ENCODE measurements around the gene ANKLE1. TPM values are rescaled to one million over a fixed set of nuclear protein-coding genes. Genes with fewer than 3 reads are reported as not detected.
A peak's percentile ranks its signal among the peaks of the same experiment; 100 is the strongest.

ANKLE1 gene
- total RNA-seq, 2 donors from 2014 or later: 0.22 to 0.67 TPM

DNA sequence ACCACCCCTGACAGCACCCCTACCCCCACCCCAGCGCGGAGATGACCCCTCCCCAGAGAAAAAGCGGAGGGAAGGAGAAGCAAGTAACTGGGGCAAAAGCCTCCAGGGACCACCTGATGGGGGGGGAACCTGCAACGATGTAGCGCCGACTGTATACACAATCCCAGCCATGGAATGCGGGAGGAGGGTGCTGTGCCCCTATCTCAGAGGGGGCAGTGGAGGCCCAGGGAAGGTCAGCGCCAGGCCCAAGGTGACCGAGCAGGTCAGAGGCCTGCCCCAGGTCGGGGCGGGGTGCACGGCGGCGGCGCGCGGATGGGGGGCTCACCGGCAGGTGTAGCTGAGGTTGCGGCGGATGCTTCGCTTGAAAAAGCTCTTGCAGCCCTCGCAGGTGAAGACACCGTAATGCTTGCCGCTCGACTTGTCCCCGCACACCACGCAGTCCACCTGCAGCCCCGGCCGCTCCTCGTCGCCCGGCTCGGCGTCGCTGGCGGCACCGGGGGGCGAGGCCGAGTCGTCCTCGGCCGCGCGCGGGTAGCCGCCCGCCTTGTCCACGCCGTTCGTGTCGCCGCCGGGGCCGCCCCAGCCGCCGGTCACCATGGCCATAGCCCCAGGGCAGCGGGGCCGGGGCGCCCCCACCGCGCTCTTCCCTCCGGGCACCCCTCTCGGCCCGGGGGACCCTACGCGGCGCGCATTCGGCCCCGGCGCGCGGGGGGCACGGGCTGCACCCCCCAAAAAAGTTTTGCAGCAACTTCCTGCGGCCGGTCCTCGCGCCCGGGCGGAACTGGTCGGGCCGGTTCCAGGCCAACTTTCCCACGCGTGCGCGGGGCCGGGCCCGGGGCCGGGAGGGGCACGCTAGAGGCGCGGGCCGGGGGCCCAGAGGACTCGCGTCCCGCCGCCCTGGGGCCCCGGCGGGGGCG lies 36.8 kb upstream of the ANKLE1 start:
- intact Hi-C loops (cut with DNase I, micrococcal nuclease): no loop called here
- DNase-seq: peak in 1 of 2 donors; percentile 56
- no peak for ATAC-seq

DNA sequence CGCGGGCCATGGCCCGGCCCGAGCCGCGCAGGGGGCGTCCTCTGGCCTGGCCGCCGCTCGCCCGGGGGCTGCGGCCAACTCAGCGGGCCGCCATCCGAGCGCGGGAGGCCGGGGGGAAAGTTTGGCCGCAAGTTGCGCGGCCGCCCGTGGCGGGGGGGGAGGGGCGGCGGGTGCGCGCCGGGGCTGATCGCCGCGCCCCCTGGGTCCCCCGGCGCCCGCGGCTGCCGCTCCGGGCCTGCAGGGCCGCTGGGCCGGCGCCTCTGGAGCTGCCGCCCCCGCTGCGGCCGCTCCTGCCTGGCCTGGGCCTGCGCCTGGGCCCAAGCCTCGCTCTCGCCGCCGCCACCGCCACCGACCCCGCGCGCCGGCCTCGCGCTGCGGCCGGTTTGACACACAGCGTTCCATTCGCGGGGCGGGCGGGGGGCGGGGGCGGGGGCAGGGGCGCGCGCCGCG lies 36.1 kb upstream of the ANKLE1 start, which contains the start of gene NR2F6:
NR2F6 (minus strand) TSS at position 385 of the 450 bp plus-strand sequence. CDS start 699 bp downstream, outside the sequence.
- DNase-seq: no peak
- no peak for ATAC-seq
- intact Hi-C loops (cut with DNase I, micrococcal nuclease): no loop called here

DNA sequence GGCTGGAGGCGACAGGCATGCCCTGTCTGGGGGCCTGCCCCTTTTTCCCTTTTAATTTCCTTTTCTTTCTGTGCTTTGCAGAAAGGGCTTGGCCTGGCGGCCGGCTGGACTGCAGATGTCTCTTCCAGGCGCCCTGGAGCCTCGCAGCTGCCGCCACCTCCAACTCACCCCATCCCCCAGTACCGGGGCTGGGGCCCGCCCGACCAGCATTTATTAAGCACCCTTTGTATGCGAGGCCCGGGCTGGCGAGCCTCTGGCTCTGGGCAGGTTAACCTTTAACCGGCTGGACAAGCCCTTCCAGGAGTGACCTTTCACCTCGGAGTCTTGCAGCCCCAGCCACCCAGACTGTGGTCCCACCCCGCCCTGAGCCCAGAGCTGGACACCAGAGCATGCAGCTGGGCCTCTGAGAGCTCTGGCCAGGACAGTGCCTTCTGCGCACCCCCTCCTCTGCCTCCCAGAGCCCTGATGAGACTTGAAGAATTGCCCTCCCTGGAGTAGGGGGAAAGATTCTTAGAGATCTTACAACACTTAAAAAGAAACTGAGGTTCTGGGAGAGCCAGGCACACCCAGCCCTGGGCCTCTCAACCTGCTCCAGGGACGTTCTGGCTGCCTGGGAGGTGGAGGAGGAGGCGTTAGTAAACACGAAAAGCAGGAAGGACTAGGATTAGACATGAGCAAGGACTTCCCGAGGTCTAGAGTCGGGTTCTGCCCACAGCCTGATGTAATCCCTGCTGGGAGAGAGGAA lies 34.8 kb upstream of the ANKLE1 start:
- DNase-seq (peak; percentile 72 to 75), ATAC-seq (peak; percentile 41)
- intact Hi-C loops (cut with DNase I, micrococcal nuclease): no loop called here

DNA sequence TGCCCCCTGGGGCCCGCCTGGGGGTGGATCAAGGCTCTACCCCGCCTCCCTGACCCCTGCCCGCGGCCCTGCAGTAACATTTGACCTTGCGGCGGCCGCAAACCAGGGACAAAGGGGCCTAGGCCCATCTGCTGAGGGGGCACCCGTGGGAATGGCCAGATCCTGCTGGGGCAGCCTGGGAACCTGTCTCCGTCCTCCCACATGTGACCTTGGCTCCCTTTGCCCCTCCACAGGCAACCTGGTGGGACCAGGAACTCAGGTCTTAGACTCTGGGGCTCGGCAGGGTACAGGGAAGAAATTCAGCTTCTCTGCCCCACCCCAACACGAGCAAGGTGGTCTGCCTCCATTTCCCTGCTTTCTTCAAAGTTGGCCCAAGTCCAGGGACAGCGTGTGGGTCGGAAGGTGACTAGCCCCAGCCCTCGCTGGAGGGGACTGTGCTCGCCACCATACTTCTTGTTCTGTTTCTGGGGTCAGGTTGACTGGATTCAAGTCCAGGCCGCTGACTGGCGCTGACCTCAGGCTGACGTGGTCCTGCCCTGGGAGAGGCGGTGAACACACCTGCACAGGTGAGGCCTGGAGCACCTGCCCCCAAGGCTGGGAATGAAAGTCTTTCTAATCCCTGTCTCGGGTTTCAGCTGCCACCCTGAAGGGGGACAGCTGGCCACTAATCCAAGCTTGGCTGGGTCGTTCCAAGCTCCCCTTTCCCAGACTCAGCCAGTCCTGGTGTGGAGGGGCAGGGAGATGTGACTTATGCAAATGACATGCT lies 33.5 kb upstream of the ANKLE1 start:
- DNase-seq: peak; percentile 63 to 78

DNA sequence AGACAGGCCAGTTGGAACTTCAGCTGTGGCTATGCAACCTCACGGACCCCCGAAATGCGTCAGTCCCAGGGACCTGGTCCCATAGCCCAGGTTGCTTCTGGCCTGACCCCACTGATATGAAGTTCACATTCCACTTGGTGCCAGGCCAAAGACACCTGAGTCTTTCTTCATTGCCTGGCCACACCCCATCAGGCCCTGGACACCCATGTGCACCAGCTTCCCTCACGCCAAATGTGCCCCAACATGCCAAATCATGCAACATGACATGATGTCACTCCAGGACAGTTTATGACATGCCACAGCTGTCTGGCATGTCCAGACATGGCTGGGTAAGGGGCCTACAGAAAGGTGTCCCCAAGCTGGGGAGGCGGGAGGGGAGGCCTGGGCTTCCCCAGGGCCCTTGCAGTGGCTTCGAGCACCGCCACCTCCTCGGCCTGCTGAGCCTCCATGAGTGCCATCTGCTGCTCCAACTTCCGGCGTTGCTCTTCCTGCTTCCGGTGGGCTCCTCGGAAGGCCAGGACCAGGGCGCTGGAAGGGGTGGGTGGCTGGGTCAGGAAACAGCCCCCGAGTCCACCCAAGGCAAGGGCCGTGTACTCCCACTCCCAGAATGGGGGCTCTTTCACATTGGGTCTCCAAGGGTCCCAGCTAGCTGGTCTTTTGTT lies 31.7 kb upstream of the ANKLE1 start:
- intact Hi-C loops (cut with DNase I, micrococcal nuclease): no loop called here
- ATAC-seq (peak; percentile 36), DNase-seq (peak in 1 of 2 donors; percentile 80)

More for the DNA sequence above, 33.5 kb upstream of the ANKLE1 start:
- peak; percentile 21 for ATAC-seq
- intact Hi-C loops (cut with DNase I, micrococcal nuclease): no loop called here

DNA sequence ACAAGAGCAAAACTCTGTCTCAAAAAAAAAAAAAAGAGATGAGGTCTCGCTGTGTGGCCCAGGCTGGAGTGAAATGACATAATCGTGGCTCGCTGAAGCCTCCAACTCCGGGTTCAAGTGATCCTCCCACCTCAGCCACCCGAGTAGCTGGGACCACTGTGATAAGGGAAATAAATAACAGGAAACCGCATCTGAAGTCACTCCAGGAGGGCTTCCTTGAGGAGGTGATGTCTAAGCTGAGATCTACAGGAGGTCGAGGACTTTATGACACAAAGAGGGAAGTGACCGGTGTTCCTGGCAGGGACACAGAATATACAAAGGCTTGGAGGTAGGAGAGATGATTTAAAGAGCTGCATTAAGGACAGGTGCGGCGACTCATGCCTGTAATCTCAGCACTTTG lies 27.1 kb upstream of the ANKLE1 start:
- ATAC-seq (no peak), DNase-seq (no peak)
- intact Hi-C loops (cut with DNase I, micrococcal nuclease): no loop called here

DNA sequence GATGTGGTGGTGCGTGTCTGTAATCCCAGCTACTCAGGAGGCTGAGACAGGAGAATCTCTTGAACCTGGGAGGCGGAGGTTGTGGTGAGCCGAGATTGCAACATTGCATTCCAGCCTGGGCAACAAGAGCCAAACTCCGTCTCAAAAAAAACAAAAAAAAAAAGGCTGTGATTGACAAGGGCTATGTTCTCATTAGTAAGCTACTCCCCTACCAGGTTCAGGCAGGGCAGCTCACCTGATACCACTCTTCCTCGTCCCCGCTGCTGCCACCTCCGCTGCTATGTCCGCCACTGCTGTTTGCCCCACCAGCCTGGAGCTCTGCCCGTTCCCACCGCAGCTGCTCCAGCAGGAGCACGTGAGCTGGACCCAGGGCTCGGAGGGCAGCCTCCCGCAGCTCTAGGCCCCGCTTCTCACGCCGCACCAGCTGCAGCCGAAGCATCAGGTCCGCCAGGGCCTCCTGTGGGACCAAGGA lies 26.5 kb upstream of the ANKLE1 start:
- intact Hi-C loops (cut with DNase I, micrococcal nuclease): no loop called here
- DNase-seq (no peak), ATAC-seq (peak; percentile 63)

DNA sequence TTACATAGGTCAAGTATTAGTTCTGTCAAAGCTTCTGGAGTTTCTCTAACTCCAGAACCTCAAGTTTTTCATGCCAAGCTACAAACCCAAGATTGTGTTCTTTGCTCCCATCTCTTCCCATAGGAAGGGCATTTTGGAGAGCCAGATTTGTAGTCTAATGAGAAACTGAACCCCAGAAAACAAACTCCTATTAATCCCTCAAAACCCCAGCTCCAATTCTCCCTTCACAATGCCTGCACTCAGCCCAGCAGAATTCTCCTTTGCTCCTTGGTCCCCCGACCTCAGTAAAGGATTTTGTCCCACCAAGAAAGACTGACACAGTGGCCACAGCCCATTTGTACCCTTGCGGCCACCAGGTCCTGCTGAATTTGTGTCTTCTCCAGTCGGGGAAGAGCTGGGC lies 25.6 kb upstream of the ANKLE1 start:
- intact Hi-C loops (cut with DNase I, micrococcal nuclease): no loop called here
- ATAC-seq: no peak
- no peak for DNase-seq

DNA sequence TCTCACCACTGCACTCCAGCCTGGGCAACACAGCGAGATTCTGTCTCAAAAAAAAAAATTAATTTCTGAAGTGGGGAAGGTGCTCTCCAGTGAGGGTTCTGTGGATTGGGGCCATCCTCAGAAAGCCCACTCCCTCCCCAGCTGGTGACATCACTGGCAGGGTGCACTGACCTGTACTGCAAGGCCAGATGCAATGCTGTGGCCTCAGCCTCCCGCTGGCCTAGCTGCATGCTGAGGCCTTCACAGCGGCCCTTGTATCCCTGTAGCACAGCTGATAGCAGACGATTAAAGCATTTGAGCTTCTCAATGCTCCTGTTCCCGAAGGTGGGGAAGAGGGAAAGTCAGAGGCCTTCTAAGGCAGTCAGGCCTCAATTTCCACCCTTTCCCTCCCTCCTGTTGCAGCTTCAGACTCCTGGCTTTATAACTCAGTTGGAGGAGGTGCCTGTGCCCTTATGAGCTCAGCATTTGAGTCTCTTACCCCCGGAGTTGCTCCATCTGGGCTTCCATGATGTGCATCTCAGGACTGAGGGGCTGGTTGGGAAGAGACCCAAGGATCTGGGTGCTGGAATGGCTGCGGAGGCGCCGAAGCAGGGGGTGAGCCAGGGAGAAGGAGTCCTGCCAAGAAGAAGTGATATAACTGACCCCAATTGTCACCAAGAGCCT lies 22.5 kb upstream of the ANKLE1 start:
- DNase-seq (no peak), ATAC-seq (no peak)
- intact Hi-C loops (cut with DNase I, micrococcal nuclease): no loop called here

DNA sequence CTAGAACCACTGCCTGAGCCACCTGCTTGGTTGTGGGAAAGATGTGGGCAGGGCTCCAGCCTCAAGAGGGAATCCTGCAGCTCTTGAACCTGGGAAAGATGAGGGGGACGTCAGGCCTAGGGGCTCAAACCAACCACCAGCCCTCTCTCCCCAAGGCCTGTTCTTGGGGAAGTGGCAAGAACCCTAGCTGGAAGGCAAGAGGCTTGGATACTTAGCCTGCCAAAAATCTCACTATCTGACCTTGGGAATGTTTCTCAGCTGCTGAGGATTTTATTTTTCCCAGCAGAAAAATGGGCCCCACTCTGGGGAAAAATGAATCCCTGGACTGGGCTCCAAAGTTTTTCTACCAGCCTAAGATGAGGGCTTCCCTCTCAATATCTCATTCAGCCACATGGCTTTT lies 21.8 kb upstream of the ANKLE1 start:
- no peak for DNase-seq
- intact Hi-C loops (cut with DNase I, micrococcal nuclease): no loop called here
- no peak for ATAC-seq

DNA sequence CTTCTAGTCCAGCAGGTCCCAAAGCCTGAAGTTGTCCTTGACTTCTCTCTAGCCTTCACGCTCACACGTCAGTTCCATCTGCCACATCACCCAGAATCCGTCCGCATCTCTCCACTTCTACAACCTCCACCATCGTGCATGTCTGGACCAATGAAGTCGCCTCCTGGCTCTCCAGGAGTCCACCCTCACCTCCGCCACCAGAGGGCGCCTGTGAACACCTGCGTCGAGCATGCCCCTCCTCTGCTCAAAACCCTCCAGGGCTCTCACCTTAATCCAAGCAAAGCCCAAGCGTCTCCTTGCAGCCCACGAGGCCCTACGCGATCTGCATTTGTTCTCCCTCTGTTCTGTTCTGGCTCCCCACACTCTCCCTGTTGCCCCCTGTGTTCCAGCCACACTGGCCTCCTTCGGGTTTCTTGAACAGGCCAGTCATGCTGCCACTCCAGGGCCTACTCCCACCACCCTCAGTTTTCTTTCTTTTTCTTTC lies 20.8 kb upstream of the ANKLE1 start:
- ATAC-seq (peak; percentile 98), DNase-seq (peak; percentile 83 to 89)
- intact Hi-C loops (cut with DNase I, micrococcal nuclease): no loop called here

DNA sequence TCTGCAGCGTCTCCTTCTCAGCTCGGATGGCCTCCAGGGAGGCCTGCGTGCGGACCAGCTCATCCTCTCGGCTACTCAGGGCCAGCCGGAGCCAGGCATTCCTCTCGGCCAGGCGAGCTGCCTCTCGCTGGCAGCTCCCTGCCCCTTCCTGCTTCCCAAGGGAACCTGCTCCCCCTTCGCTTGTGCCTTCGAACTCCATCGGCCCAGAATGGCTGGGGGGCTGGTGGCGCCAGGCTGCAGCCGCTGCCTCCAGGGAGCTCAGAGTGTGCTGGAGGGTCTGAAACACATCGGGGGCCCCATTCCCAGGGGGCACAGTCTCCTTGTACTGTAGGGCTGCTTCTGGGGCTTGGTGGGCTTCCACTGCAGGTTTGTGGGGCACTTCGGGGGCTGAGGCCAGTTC lies 19.1 kb upstream of the ANKLE1 start:
- ATAC-seq: no peak
- intact Hi-C loops (cut with DNase I, micrococcal nuclease): no loop called here
- DNase-seq: no peak

DNA sequence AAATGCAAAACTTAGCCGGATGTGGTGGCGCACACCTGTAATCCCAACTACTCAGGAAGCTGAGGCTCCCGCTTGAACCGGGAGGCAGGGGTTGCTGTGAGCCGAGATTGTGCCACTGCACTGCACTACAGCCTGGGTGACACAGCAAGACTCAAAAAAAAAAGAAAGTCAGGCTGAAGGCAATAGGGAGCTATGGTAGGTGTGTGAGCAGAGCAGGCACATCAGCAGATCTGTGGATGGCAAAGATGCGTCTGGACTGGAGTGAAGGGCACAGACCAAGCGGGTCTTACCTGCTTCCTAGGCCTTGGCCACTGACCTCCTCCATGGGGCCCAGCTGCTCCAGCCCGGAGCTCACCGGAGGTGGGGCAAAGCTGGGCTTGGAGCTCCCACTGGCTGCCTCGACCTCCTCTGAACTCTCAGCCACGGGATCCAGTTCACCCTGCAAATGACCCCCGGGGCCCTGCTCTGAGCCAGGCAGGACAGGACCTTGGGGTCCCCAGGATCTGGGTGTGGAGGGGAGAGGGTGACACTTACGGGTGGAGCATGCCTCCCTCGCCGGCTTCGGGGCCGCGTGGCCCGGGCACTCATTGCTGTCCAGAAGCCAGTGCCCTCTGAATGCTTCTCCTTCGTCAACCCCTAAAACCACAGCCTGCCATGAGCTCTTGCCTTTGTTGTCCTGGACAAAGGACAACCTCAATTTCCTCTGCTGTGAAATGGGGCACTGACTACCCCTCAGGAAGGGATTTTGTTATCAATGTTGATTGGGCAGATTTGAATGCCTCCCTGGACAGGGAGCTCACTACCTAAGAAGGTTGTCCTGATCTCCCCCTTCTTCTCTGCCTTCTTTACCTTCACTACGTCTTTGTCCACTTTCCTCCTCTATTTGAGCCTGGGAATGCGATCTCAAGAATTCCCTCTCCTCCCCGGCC lies 17.7 kb upstream of the ANKLE1 start:
- no peak for DNase-seq
- no peak for ATAC-seq
- intact Hi-C loops (cut with DNase I, micrococcal nuclease): no loop called here

DNA sequence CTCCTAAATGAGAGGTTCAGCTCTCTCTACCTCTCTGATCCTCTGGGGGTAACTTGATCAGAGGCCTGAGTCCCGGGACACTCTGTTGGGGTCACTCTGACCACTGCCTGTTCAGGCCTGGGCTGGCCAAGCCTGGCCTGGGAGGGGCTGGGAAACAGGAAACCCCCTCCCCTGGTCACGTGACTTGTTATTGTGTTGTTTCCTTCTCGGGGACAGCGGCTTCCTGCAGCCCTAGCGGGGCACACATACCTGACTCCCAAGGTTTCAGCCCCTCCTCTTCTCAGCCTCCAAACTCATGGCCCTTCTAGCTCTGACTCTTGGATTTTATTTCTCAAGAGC lies 17.1 kb upstream of the ANKLE1 start, which contains the start of gene USHBP1:
USHBP1 (minus strand) TSS at position 105 of the 339 bp plus-strand sequence. CDS start 446 bp downstream, outside the sequence.
- intact Hi-C loops (cut with DNase I, micrococcal nuclease): no loop called here
- no peak for ATAC-seq
- no peak for DNase-seq

DNA sequence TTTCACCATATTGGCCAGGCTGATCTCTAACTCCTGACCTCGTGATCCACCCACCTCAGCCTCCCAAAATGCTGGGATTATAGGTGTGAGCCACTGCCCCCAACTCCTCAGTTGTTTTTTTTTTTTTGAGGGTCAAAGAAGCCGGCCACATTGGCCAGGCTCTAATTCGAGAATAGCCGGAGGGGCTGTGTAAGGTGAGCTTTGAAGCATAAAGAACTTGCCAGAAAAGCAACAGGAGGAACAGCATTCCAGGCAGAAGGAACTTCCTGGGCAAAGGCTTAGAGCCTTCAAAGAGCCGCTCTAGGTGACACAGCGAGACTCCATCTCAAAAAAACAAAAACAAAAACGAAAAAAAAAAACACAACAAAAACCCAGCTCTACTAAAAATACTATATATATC lies 15.7 kb upstream of the ANKLE1 start:
- no peak for DNase-seq
- ATAC-seq: no peak
- intact Hi-C loops (cut with DNase I, micrococcal nuclease): no loop called here

DNA sequence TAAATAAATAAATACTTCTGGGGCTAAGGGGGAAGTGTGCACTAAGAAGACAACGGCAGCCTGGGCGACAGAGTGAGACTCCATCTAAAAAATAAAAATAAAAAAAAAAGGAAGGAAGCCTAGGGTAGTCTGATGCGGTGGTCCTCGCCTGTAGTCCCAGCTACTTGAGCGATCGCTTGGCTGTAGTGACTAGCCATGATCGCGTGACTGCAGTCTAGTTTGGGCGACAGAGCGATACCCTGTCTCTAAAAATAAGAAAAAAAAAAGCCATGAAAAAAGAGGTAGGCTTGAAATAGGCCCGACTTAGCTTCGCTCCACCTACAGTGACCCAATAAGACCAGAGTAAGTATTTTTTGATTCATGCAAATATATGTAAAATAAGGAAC lies 15.1 kb upstream of the ANKLE1 start:
- intact Hi-C loops (cut with DNase I, micrococcal nuclease): no loop called here
- no peak for ATAC-seq
- DNase-seq: no peak
